K562 (cell line): Measurements from ENCODE around the gene KCNN3. TPM values are rescaled to one million over a fixed set of nuclear protein-coding genes. Genes with fewer than 3 reads are reported as not detected.

Experiments
- ATAC-seq: fragments of 200-7000 bp; cut with Tn5 transposase; 3 replicates; pipeline ENCODE4 v1.9.1; 2020; ENCODE audit warnings: moderate library complexity
- BruUV-seq: library from RNA; stranded (reverse); fragments of 400-500 nt; replicated peaks from 2 replicates; lab custom pipeline; 2021; lab: Mats Ljungman, UMichigan
- CTCF ChIA-PET: fragments of 300-600 bp; formaldehyde crosslinking; extraction: SDS; loops from one replicate; lab custom pipeline; 2021; ENCODE audit warnings: low intra/inter-chr PET ratio; lab: Yijun Ruan, JAX
- POLR2A ChIA-PET: fragments of 300-600, 350-650 bp; sonication (Branson Sonifier 250); formaldehyde crosslinking; extraction: SDS; loops from one replicate; lab custom pipeline; 2021; ENCODE audit warnings: antibody characterized with exemption, inconsistent platforms; lab: Yijun Ruan, JAX
- DNase-seq, 4 experiments: peaks; one replicate each; pipeline versions ENCODE4 v3.0.0 to v3.0.0-alpha.2; 2011 to 2018; ENCODE audit warnings: low spot score in 3 of 4, mixed read lengths in 3 of 4; ENCODE audit errors: extremely low read depth in 1 of 4
- FAIRE-seq: peaks from 2 replicates; lab custom pipeline; 2011; peaks lifted over from hg19 to GRCh38; lab: Jason Lieb, UNC
- H2AFZ ChIP-seq: 2 replicates; pipeline ENCODE4 v1.6.0; 2011; ENCODE audit warnings: low read depth, low read length, control low read depth, inconsistent platforms
- H3K27ac ChIP-seq: fragments of 200-600 bp; 3 replicates; pipeline ENCODE4 v1.8.0; 2011; ENCODE audit warnings: low read depth, mild to moderate bottlenecking, control low read depth, inconsistent platforms, low read length, moderate library complexity, mixed read lengths; ENCODE audit errors: extremely low read depth
- H3K27me3 ChIP-seq, 2 experiments: fragments of 300-600 bp in 1 of 2; 2 replicates in 1 of 2; 3 replicates in 1 of 2; pipeline versions ENCODE4 v1.6.0 to v1.8.0; 2011; ENCODE audit warnings: inconsistent platforms in 2 of 2, low read length in 2 of 2, mild to moderate bottlenecking in 1 of 2, mixed read lengths in 1 of 2, moderate library complexity in 1 of 2; ENCODE audit not compliant: control insufficient read depth in 2 of 2, insufficient read depth in 2 of 2
- H3K36me3 ChIP-seq: fragments of 300-600 bp; 3 replicates; pipeline ENCODE4 v1.8.0; 2011; ENCODE audit warnings: mild to moderate bottlenecking, low read length, inconsistent platforms; ENCODE audit not compliant: control insufficient read depth, insufficient read depth
- H3K4me1 ChIP-seq, 2 experiments: fragments of 200-600 bp in 1 of 2; replicated peaks in 1 of 2; 2 replicates in 1 of 2; 3 replicates in 1 of 2; pipeline versions ENCODE4 v1.5.1 to v1.8.0; 2011; ENCODE audit warnings: inconsistent platforms in 2 of 2, low read length in 2 of 2, mild to moderate bottlenecking in 1 of 2, mixed read lengths in 1 of 2, moderate library complexity in 1 of 2; ENCODE audit not compliant: control insufficient read depth in 2 of 2, insufficient read depth in 2 of 2
- H3K4me2 ChIP-seq: 2 replicates; pipeline ENCODE4 v1.6.1; 2011; ENCODE audit warnings: low read length, control low read depth, inconsistent platforms, mixed read lengths; ENCODE audit not compliant: insufficient read depth
- H3K4me3 ChIP-seq: fragments of 200-600 bp; sonication (generic), shearing (Covaris generic); 2 replicates; pipeline ENCODE4 v1.5.1; 2016; ENCODE audit warnings: control low read depth, inconsistent platforms
- H3K79me2 ChIP-seq: fragments of 200-600 bp; 3 replicates; pipeline ENCODE4 v1.8.0; 2011; ENCODE audit warnings: low read length, inconsistent platforms; ENCODE audit not compliant: control insufficient read depth, insufficient read depth
- H3K9ac ChIP-seq, 2 experiments: 2 replicates each; pipeline versions ENCODE4 v1.6.0 to v1.6.1; 2011; ENCODE audit warnings: low read depth in 2 of 2, low read length in 2 of 2, control low read depth in 1 of 2, inconsistent platforms in 1 of 2, mild to moderate bottlenecking in 1 of 2, mixed read lengths in 1 of 2; ENCODE audit not compliant: insufficient read depth in 1 of 2
- H3K9me1 ChIP-seq: one replicate; pipeline ENCODE4 v1.6.0; 2011; ENCODE audit warnings: inconsistent platforms, mild to moderate bottlenecking, low read length, moderate library complexity; ENCODE audit not compliant: control insufficient read depth, insufficient read depth
- H3K9me3 ChIP-seq: replicated peaks from 2 replicates; pipeline ENCODE4 v1.5.1; 2011; ENCODE audit warnings: low read depth, low read length, inconsistent platforms; ENCODE audit not compliant: control insufficient read depth, insufficient read depth
- H4K20me1 ChIP-seq: replicated peaks from 2 replicates; pipeline ENCODE4 v1.6.1; 2011; ENCODE audit warnings: low read length, inconsistent platforms, mixed read lengths; ENCODE audit not compliant: control insufficient read depth, insufficient read depth
- FOSL1 ChIP-seq: fragments of 200-800 bp; sonication (Bioruptor generic); conservative IDR thresholded peaks from 2 replicates; pipeline ENCODE4 v1.6.1; 2016; ENCODE audit warnings: missing genetic modification characterization, missing compliant biosample characterization
- MIER1 ChIP-seq: fragments of 450-650 bp; IDR thresholded peaks from 2 replicates; pipeline ENCODE4 v1.6.1; 2016; ENCODE audit warnings: antibody characterized with exemption, mild to moderate bottlenecking, low read depth
- NFE2 ChIP-seq: IDR thresholded peaks from 2 replicates; pipeline ENCODE4 v1.6.1; 2014; ENCODE audit warnings: antibody characterized with exemption, low read depth
- OTX1 ChIP-seq: fragments of 450-650 bp; formaldehyde crosslinking; IDR thresholded peaks from 2 replicates; pipeline ENCODE4 v1.4.0; 2022; ENCODE audit warnings: mild to moderate bottlenecking
- PBX2 ChIP-seq, 2 experiments: IDR thresholded peaks in 1 of 2; conservative IDR thresholded peaks in 1 of 2; 2 replicates each; pipeline ENCODE4 v1.6.1; 2016; ENCODE audit warnings: low read depth in 2 of 2, mild to moderate bottlenecking in 1 of 2, missing compliant biosample characterization in 1 of 2, missing genetic modification characterization in 1 of 2, moderate library complexity in 1 of 2
- PKNOX1 ChIP-seq: fragments of 450-650 bp; IDR thresholded peaks from 2 replicates; pipeline ENCODE4 v1.6.1; 2016
- PTTG1 ChIP-seq: fragments of 450-650 bp; IDR thresholded peaks from 2 replicates; pipeline ENCODE4 v1.6.1; 2016; ENCODE audit warnings: low read depth, mild to moderate bottlenecking, missing genetic modification characterization, missing compliant biosample characterization
- ZBTB5 ChIP-seq: fragments of 450-650 bp; IDR thresholded peaks from 2 replicates; pipeline ENCODE4 v1.6.1; 2017; ENCODE audit warnings: antibody characterized with exemption
- ZKSCAN8 ChIP-seq: fragments of 200-800 bp; sonication (Bioruptor generic); IDR thresholded peaks from 2 replicates; pipeline ENCODE4 v1.6.1; 2016; ENCODE audit warnings: missing genetic modification characterization, missing compliant biosample characterization
- ZNF146 ChIP-seq: IDR thresholded peaks from one replicate; pipeline ENCODE4 v1.6.1; 2018; ENCODE audit warnings: missing compliant biosample characterization; ENCODE audit not compliant: unreplicated experiment
- ZNF197 ChIP-seq: fragments of 200-800 bp; sonication (Bioruptor generic); IDR thresholded peaks from 2 replicates; pipeline ENCODE4 v1.6.1; 2016; ENCODE audit warnings: low read depth, missing genetic modification characterization, missing compliant biosample characterization
- ZNF24 ChIP-seq: fragments of 450-650 bp; IDR thresholded peaks from 2 replicates; pipeline ENCODE4 v1.6.1; 2016
- ZNF589 ChIP-seq: fragments of 200-800 bp; sonication (Bioruptor generic); IDR thresholded peaks from 2 replicates; pipeline ENCODE4 v1.6.1; 2016; ENCODE audit warnings: low read depth, missing genetic modification characterization, missing compliant biosample characterization
- WGBS: fragments of 100-300 bp; shearing (Covaris generic); methylation state at CpG from one replicate; pipeline ENCODE4 v1.1.6; 2016; ENCODE audit warnings: low coverage, mixed read lengths; ENCODE audit not compliant: insufficient coverage; ENCODE audit errors: missing lambda C conversion rate; 5-methylcytosine and 5-hydroxymethylcytosine counted together
- in situ Hi-C: fragments of 300-500 bp; cut with MboI; formaldehyde crosslinking; loops from 4 replicates; pipeline ENCODE4 v1.15.0; 2018; ENCODE audit warnings: inconsistent platforms, mixed read lengths
- intact Hi-C: fragments of 100-400 bp; cut with micrococcal nuclease; formaldehyde crosslinking; loops from 2 replicates; pipeline ENCODE4 v1.14.2; 2022
- polyA plus RNA-seq, 8 experiments: library from polyadenylated mRNA; depleted of rRNA in 4 of 8; stranded (reverse) in 5 of 8; unstranded in 3 of 8; fragments of >200 nt; fragmentation: Nextera tagmentation in 2 of 8; fragmentation: Illumina TruSeq in 1 of 8; extraction: Ambion mirVana in 2 of 8; extraction: Trizol in 1 of 8; gene quantifications; 2 replicates each; pipeline versions ENCODE4 v1.2.1 to v1.2.3, GENCODE V29; 2011 to 2014; ENCODE audit warnings: inconsistent platforms in 1 of 8, missing spikeins in 1 of 8
- total RNA-seq, 7 experiments: library from RNA; depleted of rRNA in 6 of 7; stranded (reverse); fragments of >200 nt in 6 of 7; fragmentation: Illumina TruSeq in 2 of 7; extraction: Trizol in 2 of 7; gene quantifications; 2 replicates each; pipeline versions ENCODE4 v1.2.1 to v1.2.3, GENCODE V29; 2011 to 2021; ENCODE audit warnings: low replicate concordance in 1 of 7

The KCNN3 gene
- total and polyA plus RNA-seq, 9 of the 15 experiments (the other 6 are each of a cell fraction or from before 2014, with no cell fraction given): 0.02 to 0.03 TPM; not detected in 7

GRCh38 chr1:154703170-154703569, 166.9 kb downstream of the KCNN3 start (continued):
- TF ChIP-seq ZNF146 (no peak), MIER1 (peak; percentile 77; the same call in 1 of the 2 replicates), ZNF589 (CRISPR knock-in tag) (no peak), ZBTB5 (no peak)

- Histone ChIP-seq H2AFZ (no peak overlapping the region), H3K4me1 (no peaks in the 10 kb centered on the region), H3K27me3 (peaks cover 15 to 34% of the 10 kb centered on the region in 2 experiments), H3K27ac (no peak overlapping the region), H3K9me1 (no peaks in the 10 kb centered on the region), H4K20me1 (no peaks in the 10 kb centered on the region), H3K9ac (no peak overlapping the region), H3K36me3 (no peaks in the 10 kb centered on the region), H3K9me3 (no peaks in the 10 kb centered on the region), H3K79me2 (no peaks in the 10 kb centered on the region), H3K4me2 (no peak overlapping the region), H3K4me3 (no peak overlapping the region)
- POLR2A ChIA-PET: interaction anchor here (0.7 to 1.4 kb wide), 6 partner anchors 9 to 272 kb away, joined by 3 to 5 read pairs (median 3); partner anchors contain the start of gene SHC1
- TF ChIP-seq PKNOX1 (peak; percentile 65), ZNF24 (no peak), OTX1 (CRISPR knock-in tag) (no peak), PBX2 (CRISPR knock-in tag; IDR thresholded peaks at IDR 0.05; ENCODE audit: low read depth) (no peak), PBX2 (tag; conservative IDR thresholded peaks at IDR 0.05; ENCODE audit: low read depth) (peak; percentile 48), ZNF197 (no peak), ZKSCAN8 (peak; percentile 65; the same call in 1 of the 2 replicates), NFE2 (peak; percentile 11; the same call in 1 of the 2 replicates), PTTG1 (tag) (no peak), FOSL1 (tag) (0 out of 2 replicates have a peak, but pooled peaks have one; percentile 23)
- no peak for DNase-seq
- CTCF ChIA-PET: no interaction called here
- FAIRE-seq: no peak
- WGBS: 32% methylated on average over 4 of the region's 4 CpGs
- intact Hi-C loops: no loop called here
- in situ Hi-C loops: no loop called here
- peak; percentile 56 for ATAC-seq
- no TSS peak for BruUV-seq
Observed at GRCh38 chr1:154698320-154699096, 171.6 kb downstream of the KCNN3 start.
